SK-N-SH treated with all-trans-retinoic acid at 6 μM for 48 hours (cell line): ENCODE measurements around the gene CBY1.

Experiments used
- ISL1 ChIP-seq: fragments of 250-450 bp; sonication (Bioruptor Pico); IDR thresholded peaks from 2 replicates; pipeline ENCODE4 v2.1.2; 2022; ENCODE audit warnings: mild to moderate bottlenecking, moderate library complexity
- PPARA ChIP-seq: fragments of 250-450 bp; sonication (Bioruptor Pico); IDR thresholded peaks from 2 replicates; pipeline ENCODE4 v1.5.0; 2020; ENCODE audit warnings: mild to moderate bottlenecking, borderline replicate concordance
- TCF4 ChIP-seq: fragments of 250-450 bp; sonication (Bioruptor Pico); IDR thresholded peaks from 2 replicates; pipeline ENCODE4 v1.8.0; 2021; ENCODE audit warnings: mild to moderate bottlenecking, moderate library complexity, borderline replicate concordance
- ZFP30 ChIP-seq: fragments of 450-650 bp; formaldehyde crosslinking; IDR thresholded peaks from 2 replicates; pipeline ENCODE4 v1.5.0; 2022; ENCODE audit warnings: mild to moderate bottlenecking, moderate library complexity
- ZNF70 ChIP-seq: fragments of 450-650 bp; formaldehyde crosslinking; IDR thresholded peaks from 2 replicates; pipeline ENCODE4 v1.5.0; 2020; ENCODE audit warnings: mild to moderate bottlenecking, moderate library complexity
- TF ChIP-seq, protein P1 (sequence below): fragments of 250-450 bp; sonication (Bioruptor Pico); IDR thresholded peaks from 2 replicates; pipeline ENCODE4 v1.8.0; 2020; ENCODE audit warnings: mild to moderate bottlenecking, moderate library complexity, borderline replicate concordance
- TF ChIP-seq, protein P2 (sequence below): fragments of 250-450 bp; sonication (Bioruptor Pico); IDR thresholded peaks from 2 replicates; pipeline ENCODE4 v1.5.1; 2020; ENCODE audit warnings: low read depth, mild to moderate bottlenecking, moderate library complexity

DNA sequence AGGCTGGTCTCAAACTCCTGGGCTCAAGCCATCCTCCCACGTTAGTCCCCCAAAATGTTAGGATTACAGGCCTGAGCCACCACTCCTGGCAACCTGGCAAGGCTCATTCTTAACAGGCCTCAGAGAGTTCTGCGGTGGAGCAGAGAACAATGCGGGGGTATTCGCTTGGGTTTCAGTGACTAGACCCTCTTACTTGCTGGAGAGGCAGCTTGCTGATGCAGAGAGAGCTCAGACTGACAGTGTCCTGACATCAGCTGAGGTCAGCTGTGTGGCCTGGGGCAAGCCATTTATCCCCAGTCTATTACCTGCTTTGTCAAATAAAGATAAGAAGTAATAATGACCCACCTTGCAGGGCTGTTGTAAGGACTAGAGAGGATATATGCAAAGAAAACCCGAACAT is 46.2 kb upstream of the CBY1 start:
- TF ChIP-seq, protein P1, sequence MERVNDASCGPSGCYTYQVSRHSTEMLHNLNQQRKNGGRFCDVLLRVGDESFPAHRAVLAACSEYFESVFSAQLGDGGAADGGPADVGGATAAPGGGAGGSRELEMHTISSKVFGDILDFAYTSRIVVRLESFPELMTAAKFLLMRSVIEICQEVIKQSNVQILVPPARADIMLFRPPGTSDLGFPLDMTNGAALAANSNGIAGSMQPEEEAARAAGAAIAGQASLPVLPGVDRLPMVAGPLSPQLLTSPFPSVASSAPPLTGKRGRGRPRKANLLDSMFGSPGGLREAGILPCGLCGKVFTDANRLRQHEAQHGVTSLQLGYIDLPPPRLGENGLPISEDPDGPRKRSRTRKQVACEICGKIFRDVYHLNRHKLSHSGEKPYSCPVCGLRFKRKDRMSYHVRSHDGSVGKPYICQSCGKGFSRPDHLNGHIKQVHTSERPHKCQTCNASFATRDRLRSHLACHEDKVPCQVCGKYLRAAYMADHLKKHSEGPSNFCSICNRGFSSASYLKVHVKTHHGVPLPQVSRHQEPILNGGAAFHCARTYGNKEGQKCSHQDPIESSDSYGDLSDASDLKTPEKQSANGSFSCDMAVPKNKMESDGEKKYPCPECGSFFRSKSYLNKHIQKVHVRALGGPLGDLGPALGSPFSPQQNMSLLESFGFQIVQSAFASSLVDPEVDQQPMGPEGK (CRISPR knock-in tag), result no peak
- TF ChIP-seq ISL1 (CRISPR knock-in tag) (no peak), TCF4 (CRISPR knock-in tag) (no peak), ZFP30 (CRISPR knock-in tag) (no peak), PPARA (CRISPR knock-in tag) (no peak), ZNF70 (CRISPR knock-in tag) (no peak)
- TF ChIP-seq, protein P2, sequence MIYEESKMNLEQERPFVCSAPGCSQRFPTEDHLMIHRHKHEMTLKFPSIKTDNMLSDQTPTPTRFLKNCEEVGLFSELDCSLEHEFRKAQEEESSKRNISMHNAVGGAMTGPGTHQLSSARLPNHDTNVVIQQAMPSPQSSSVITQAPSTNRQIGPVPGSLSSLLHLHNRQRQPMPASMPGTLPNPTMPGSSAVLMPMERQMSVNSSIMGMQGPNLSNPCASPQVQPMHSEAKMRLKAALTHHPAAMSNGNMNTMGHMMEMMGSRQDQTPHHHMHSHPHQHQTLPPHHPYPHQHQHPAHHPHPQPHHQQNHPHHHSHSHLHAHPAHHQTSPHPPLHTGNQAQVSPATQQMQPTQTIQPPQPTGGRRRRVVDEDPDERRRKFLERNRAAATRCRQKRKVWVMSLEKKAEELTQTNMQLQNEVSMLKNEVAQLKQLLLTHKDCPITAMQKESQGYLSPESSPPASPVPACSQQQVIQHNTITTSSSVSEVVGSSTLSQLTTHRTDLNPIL (CRISPR knock-in tag), result no peak
